AG09319 (cell line): ENCODE data around the gene CXCL13.

Experiments used
- DNase-seq: peaks from one replicate; pipeline ENCODE4 v3.0.0-alpha.2; 2010; ENCODE audit warnings: low read depth; ENCODE audit errors: extremely low read depth
- TF ChIP-seq, protein P1 (sequence below): IDR thresholded peaks from 2 replicates; pipeline ENCODE4 v1.5.1; 2011; ENCODE audit warnings: low read depth, mild to moderate bottlenecking, inconsistent platforms, low read length, moderate library complexity

Gene CXCL13

DNA sequence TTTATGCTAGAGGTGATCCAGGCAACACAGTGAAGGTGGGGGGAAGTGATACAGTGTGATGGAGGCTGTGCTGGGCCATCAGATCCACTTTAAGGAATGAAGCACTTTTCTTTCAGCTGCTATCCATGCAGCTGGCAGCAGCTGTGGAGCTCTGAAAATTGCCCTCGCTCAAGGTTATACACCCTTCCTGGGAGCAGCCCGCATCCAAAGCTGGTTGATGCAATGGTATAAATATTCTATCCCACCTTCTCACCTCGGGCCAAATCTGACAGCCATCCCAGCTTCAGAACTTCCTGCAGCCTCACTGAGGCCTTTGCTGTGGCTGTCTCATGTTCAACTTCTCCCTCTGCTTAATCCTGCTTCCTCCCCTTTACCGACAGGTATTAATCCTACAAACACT is 18.6 kb downstream of the CXCL13 start:
- no peak for DNase-seq
- TF ChIP-seq, protein P1, sequence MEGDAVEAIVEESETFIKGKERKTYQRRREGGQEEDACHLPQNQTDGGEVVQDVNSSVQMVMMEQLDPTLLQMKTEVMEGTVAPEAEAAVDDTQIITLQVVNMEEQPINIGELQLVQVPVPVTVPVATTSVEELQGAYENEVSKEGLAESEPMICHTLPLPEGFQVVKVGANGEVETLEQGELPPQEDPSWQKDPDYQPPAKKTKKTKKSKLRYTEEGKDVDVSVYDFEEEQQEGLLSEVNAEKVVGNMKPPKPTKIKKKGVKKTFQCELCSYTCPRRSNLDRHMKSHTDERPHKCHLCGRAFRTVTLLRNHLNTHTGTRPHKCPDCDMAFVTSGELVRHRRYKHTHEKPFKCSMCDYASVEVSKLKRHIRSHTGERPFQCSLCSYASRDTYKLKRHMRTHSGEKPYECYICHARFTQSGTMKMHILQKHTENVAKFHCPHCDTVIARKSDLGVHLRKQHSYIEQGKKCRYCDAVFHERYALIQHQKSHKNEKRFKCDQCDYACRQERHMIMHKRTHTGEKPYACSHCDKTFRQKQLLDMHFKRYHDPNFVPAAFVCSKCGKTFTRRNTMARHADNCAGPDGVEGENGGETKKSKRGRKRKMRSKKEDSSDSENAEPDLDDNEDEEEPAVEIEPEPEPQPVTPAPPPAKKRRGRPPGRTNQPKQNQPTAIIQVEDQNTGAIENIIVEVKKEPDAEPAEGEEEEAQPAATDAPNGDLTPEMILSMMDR: no peak

DNA sequence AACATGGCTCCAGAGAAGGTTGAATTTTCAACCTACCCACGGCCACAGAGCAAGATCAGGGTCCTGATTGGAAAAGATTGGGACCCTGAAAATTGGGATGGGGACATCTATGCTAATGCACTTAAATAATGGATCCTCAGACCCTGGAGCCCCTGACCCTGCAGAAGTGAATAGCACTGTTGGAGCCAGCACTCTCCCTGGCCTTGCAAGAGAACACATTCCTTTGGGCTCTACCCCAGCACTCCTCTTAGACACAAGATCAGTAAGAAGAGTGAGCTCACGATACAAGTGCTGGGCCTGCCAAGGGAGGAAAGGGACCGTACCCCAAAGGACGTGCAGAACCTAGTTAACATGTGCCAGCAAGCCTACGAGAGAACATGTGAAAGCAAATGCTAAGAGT is 19.9 kb downstream of the CXCL13 start:
- no peak for DNase-seq
- TF ChIP-seq, protein P1: no peak

DNA sequence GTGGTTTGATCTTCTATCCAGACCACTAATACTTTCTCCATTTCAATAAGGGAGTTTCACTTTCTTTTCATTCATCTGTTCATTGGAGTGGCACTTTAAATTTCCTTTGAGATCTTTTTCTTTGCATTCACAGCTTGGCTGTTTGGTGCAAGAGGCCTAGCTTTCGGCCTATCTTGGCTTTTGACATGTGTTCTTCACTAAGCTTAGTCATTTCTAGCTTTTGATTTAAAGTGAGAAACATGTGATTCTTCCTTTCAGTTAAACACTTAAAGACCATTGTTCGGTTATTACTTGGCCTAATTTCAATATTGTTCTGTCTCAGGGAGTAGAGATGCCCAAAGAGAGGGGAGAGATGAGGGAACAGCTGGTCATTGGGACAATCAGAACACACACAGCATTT is 24.3 kb downstream of the CXCL13 start:
- TF ChIP-seq, protein P1: no peak
- no peak for DNase-seq

DNA sequence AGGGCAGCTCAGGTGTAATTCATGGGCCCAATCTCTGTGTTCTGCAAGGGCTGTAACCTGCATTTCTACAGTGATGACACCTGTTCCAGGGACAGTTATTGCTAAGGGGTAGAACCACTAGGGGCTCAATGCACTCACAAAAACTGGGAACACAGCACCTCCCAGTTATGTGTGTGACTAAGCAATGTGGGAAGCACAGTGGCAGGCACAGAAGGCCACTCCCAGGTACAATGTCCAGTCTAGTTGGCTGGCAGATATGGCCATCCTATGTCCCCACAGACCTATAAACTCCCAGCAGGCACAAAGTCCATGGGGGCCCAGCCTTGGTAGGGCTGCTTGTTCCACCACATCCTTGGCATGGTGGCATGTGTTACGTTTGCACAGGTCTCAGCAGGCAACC is 25.7 kb downstream of the CXCL13 start:
- no peak for DNase-seq
- TF ChIP-seq, protein P1: no peak

DNA sequence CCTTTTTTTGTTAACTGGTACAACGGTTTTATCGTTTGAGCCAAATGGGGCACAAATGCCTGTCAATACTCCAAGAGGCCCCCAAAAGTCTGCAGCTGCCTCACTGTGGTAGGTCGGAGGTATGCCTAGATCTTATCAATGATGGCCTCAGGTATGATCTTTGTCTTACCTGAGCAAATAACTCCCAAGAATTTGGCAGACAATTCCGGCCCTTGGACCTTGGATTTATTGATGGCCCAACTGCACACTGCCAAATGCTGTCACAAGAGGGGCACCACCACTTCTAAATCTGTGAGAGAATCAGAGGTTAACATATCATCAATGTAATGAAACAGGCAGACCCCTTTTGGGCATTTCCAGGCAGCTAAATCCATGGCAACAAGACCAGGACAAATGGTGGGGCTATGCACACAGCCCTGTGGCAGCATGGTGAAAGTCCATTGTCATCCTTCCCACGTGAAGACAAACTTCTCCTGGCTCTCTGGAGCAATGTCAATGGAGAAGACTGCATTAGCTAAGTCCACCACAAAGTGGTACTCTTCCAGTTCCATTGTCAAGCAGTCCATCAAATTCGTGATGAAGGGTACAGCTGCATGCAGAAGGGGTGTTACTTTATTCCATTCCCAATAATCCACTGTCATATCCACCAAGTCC is 28.6 kb downstream of the CXCL13 start:
- no peak for DNase-seq
- TF ChIP-seq, protein P1: no peak

DNA sequence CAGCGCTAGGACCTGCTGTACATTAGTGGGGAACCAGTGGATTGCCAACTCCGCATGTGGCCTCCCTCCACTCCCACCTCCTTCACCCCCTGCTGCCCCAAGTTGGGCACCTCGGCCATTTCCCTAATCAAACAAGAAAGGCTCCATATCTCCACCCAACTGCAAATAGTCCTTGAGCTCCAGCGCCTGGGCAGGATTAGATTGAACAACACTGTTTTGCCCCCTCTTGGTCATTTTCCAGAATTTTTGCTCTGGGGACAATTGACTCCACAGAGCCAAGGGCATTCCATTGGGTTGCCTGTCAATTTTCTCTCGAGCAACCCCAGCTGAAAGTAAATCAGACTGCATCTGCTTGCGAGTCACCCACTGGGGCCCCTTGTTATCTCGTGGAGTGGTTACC is 29.6 kb downstream of the CXCL13 start:
- TF ChIP-seq, protein P1: no peak

DNA sequence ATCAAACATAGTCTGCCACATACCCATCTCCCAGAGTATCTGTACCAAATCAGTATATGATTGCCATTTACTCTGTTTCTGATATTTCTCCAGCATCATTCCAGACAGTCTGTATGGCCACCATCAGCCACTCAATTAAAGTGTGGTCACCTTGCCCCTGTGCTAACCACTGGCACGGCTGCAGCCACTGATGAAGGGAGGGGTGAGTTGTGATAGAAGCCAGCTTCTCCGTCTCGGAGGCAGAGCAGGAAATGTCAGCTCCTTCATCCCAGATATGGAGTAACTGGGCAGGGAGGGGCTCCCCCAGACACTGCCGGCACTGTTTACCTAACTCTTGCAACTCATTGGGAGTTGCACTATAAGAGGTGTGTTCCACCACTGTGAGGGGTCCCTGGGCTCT is 30.3 kb downstream of the CXCL13 start:
- TF ChIP-seq, protein P1: no peak
- no peak for DNase-seq

More for the DNA sequence above, 29.6 kb downstream of the CXCL13 start:
- DNase-seq: no peak
